HL-60 (cell line): ENCODE results near the gene SIL1.

Experiments used
- DNase-seq, 2 experiments: peaks; one replicate each; pipeline ENCODE4 v3.0.0-alpha.2; 2010 to 2020; ENCODE audit warnings: low read depth in 1 of 2, low spot score in 1 of 2
- H3K27ac ChIP-seq: fragments of 250-450 bp; sonication (Bioruptor Pico); replicated peaks from 2 replicates; pipeline ENCODE4 v1.5.1; 2020; ENCODE audit warnings: mild to moderate bottlenecking, moderate library complexity
- H3K27me3 ChIP-seq: fragments of 250-450 bp; sonication (Bioruptor Pico); 2 replicates; pipeline ENCODE4 v1.5.1; 2021; ENCODE audit warnings: mild to moderate bottlenecking, moderate library complexity; ENCODE audit not compliant: insufficient read depth, poor library complexity, severe bottlenecking
- H3K4me3 ChIP-seq: replicated peaks from 2 replicates; pipeline ENCODE4 v1.5.1; 2011; ENCODE audit warnings: mild to moderate bottlenecking, control low read depth, low read length; ENCODE audit not compliant: insufficient read depth
- GABPA ChIP-seq: IDR thresholded peaks from 2 replicates; pipeline ENCODE4 v1.6.1; 2012; ENCODE audit warnings: low read depth
- POLR2AphosphoS5 ChIP-seq: IDR thresholded peaks from 2 replicates; pipeline ENCODE4 v1.6.1; 2012; ENCODE audit warnings: low read depth
- SPI1 ChIP-seq: IDR thresholded peaks from 2 replicates; pipeline ENCODE4 v1.6.1; 2012; ENCODE audit warnings: low read depth, mild to moderate bottlenecking, borderline replicate concordance
- TF ChIP-seq, protein P1 (sequence below): IDR thresholded peaks from 2 replicates; pipeline ENCODE4 v1.6.1; 2012; ENCODE audit warnings: low read depth; ENCODE audit not compliant: insufficient replicate concordance
- TF ChIP-seq, protein P2 (sequence below): IDR thresholded peaks from one replicate; pipeline ENCODE4 v1.5.1; 2011; ENCODE audit warnings: low read length, control low read depth, inconsistent platforms; ENCODE audit not compliant: insufficient read depth

SIL1 gene

GRCh38 chr5:138985256-138985655, 212.9 kb downstream of the SIL1 start:
- Histone ChIP-seq H3K27me3 (no peaks in the 10 kb centered on the region), H3K27ac (no peak overlapping the region), H3K4me3 (no peak overlapping the region)
- DNase-seq: no peak
- TF ChIP-seq GABPA (no peak), POLR2AphosphoS5 (no peak), SPI1 (no peak)
- TF ChIP-seq, protein P1, sequence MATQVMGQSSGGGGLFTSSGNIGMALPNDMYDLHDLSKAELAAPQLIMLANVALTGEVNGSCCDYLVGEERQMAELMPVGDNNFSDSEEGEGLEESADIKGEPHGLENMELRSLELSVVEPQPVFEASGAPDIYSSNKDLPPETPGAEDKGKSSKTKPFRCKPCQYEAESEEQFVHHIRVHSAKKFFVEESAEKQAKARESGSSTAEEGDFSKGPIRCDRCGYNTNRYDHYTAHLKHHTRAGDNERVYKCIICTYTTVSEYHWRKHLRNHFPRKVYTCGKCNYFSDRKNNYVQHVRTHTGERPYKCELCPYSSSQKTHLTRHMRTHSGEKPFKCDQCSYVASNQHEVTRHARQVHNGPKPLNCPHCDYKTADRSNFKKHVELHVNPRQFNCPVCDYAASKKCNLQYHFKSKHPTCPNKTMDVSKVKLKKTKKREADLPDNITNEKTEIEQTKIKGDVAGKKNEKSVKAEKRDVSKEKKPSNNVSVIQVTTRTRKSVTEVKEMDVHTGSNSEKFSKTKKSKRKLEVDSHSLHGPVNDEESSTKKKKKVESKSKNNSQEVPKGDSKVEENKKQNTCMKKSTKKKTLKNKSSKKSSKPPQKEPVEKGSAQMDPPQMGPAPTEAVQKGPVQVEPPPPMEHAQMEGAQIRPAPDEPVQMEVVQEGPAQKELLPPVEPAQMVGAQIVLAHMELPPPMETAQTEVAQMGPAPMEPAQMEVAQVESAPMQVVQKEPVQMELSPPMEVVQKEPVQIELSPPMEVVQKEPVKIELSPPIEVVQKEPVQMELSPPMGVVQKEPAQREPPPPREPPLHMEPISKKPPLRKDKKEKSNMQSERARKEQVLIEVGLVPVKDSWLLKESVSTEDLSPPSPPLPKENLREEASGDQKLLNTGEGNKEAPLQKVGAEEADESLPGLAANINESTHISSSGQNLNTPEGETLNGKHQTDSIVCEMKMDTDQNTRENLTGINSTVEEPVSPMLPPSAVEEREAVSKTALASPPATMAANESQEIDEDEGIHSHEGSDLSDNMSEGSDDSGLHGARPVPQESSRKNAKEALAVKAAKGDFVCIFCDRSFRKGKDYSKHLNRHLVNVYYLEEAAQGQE: no peak
- TF ChIP-seq, protein P2, sequence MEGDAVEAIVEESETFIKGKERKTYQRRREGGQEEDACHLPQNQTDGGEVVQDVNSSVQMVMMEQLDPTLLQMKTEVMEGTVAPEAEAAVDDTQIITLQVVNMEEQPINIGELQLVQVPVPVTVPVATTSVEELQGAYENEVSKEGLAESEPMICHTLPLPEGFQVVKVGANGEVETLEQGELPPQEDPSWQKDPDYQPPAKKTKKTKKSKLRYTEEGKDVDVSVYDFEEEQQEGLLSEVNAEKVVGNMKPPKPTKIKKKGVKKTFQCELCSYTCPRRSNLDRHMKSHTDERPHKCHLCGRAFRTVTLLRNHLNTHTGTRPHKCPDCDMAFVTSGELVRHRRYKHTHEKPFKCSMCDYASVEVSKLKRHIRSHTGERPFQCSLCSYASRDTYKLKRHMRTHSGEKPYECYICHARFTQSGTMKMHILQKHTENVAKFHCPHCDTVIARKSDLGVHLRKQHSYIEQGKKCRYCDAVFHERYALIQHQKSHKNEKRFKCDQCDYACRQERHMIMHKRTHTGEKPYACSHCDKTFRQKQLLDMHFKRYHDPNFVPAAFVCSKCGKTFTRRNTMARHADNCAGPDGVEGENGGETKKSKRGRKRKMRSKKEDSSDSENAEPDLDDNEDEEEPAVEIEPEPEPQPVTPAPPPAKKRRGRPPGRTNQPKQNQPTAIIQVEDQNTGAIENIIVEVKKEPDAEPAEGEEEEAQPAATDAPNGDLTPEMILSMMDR: no peak

GRCh38 chr5:138983984-138984383, 214.2 kb downstream of the SIL1 start:
- TF ChIP-seq GABPA (no peak), POLR2AphosphoS5 (no peak), SPI1 (no peak)
- TF ChIP-seq, protein P1: no peak
- DNase-seq: no peak
- Histone ChIP-seq H3K27me3 (no peaks in the 10 kb centered on the region), H3K27ac (no peak overlapping the region), H3K4me3 (no peak overlapping the region)

DNA sequence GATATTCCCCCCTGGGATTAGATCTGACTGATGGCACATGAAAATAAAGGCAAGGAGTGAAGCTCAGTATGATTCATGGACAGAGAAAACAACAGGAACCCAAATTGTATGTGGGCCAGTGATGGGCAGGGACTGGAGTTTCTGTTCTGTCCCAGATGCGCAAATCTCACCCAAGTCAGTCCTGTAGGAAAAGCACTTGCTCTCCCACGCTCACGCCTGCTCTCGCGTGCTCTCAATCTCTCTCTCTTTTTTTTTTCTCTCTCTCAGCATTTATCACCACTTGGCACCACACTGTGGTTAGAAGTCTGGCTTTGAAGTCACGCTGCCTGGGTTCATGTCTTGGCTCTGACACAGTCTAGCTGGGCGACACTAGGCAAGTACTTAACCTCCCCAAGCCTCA, 216.6 kb downstream of the SIL1 start:
- DNase-seq: no peak
- no peaks in the 10 kb centered on the region for H3K27me3 ChIP-seq
- H3K27ac ChIP-seq: no peak overlapping the region
- TF ChIP-seq POLR2AphosphoS5: no peak
- TF ChIP-seq, protein P2: no peak
- TF ChIP-seq SPI1: no peak
- no peak for TF ChIP-seq GABPA
- TF ChIP-seq, protein P1: no peak
- no peak overlapping the region for H3K4me3 ChIP-seq
